ENCODE data around the gene IPO5. TPM values are rescaled to one million over a fixed set of nuclear protein-coding genes. Genes with fewer than 3 reads are reported as not detected.

The IPO5 gene
- total RNA-seq, 1 donor from 2014 or later = 152 TPM

DNA sequence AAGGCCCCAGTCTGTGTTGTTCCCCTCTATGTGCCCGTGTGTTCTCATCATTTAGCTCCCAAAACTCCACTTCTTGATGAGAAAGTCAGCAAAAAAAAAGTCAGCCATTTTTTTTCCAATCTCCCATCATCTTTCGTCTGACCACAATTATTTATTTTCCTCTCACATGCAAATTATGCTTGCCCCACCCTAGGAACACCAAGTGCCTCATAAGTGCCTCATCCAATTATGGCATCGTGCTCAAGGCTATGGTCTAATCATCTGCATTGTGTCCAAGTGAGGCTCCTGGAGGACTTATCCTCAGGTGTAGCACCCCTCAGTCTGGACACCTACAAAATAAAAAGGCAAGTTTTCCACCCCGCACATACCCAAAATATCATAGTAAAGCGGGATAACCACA is 20.8 kb upstream of the IPO5 start:
- TF ChIP-seq, protein P1, sequence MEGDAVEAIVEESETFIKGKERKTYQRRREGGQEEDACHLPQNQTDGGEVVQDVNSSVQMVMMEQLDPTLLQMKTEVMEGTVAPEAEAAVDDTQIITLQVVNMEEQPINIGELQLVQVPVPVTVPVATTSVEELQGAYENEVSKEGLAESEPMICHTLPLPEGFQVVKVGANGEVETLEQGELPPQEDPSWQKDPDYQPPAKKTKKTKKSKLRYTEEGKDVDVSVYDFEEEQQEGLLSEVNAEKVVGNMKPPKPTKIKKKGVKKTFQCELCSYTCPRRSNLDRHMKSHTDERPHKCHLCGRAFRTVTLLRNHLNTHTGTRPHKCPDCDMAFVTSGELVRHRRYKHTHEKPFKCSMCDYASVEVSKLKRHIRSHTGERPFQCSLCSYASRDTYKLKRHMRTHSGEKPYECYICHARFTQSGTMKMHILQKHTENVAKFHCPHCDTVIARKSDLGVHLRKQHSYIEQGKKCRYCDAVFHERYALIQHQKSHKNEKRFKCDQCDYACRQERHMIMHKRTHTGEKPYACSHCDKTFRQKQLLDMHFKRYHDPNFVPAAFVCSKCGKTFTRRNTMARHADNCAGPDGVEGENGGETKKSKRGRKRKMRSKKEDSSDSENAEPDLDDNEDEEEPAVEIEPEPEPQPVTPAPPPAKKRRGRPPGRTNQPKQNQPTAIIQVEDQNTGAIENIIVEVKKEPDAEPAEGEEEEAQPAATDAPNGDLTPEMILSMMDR (IDR thresholded peaks at IDR 0.05) = no peak
- H3K27ac Mint-ChIP-seq = no peak overlapping the region
- no peaks in the 10 kb centered on the region for H3K9me3 Mint-ChIP-seq
- POLR2A ChIA-PET = no interaction called here
- DNase-seq = no peak
- H3K4me3 Mint-ChIP-seq = no peak overlapping the region
- no peaks in the 10 kb centered on the region for H3K36me3 Mint-ChIP-seq (ENCODE audit: low read depth)
- intact Hi-C loops (cut with micrococcal nuclease) = no loop called here
- CTCF ChIA-PET = no interaction called here
- H3K4me1 Mint-ChIP-seq = no peaks in the 10 kb centered on the region
- no peak for ATAC-seq (ENCODE audit: low read depth)
- peaks cover 17% of the 10 kb centered on the region for H3K27me3 Mint-ChIP-seq

DNA sequence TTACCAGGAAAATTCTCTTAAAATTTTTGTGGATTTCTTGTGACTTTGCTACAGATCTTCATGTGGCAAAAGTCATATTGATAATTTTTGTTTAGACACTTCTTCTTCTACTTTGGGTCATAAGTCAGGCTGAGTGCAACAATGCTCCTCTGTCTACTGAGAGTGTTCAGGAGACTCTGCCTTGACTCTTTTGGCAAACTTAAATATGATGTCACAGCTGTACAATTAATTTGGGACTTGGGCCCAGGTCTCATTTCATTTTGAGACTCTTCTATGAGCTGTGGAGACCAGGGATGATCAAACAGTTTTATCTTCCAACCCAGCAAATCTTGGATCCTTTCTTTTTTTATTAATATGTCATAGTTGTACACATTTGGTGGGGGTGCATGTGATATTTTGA is 19.7 kb upstream of the IPO5 start:
- no peaks in the 10 kb centered on the region for H3K4me1 Mint-ChIP-seq
- POLR2A ChIA-PET = no interaction called here
- H3K9me3 Mint-ChIP-seq = no peaks in the 10 kb centered on the region
- DNase-seq = no peak
- ATAC-seq (ENCODE audit: low read depth) = no peak
- H3K4me3 Mint-ChIP-seq = no peak overlapping the region
- H3K36me3 Mint-ChIP-seq (ENCODE audit: low read depth) = no peaks in the 10 kb centered on the region
- CTCF ChIA-PET = no interaction called here
- TF ChIP-seq, protein P1 (IDR thresholded peaks at IDR 0.05) = no peak
- H3K27me3 Mint-ChIP-seq = peaks cover 17% of the 10 kb centered on the region
- intact Hi-C loops (cut with micrococcal nuclease) = no loop called here
- H3K27ac Mint-ChIP-seq = no peak overlapping the region

DNA sequence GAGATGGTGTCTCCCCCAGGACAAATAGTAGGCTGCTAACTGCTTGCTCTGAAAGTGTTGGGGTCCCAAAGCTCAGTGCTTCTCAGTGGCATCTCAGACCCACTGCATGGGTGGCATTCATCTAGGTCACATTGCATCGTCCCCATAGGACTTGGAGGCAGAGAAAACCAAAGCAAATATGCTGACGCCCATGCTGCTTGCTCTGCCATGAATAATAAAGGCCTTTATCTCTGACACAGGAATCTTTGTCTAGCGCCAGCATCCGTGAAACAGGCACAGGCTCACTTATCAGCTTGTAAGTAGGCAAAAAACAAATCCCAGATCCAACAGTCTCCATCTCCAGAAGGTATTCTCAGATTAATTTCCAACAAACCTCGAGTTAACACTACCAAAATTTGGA is 18.9 kb upstream of the IPO5 start:
- ATAC-seq (ENCODE audit: low read depth) = no peak
- CTCF ChIA-PET = no interaction called here
- peaks cover 17% of the 10 kb centered on the region for H3K27me3 Mint-ChIP-seq
- no peak overlapping the region for H3K4me3 Mint-ChIP-seq
- H3K4me1 Mint-ChIP-seq = no peaks in the 10 kb centered on the region
- H3K36me3 Mint-ChIP-seq (ENCODE audit: low read depth) = no peaks in the 10 kb centered on the region
- H3K9me3 Mint-ChIP-seq = no peaks in the 10 kb centered on the region
- POLR2A ChIA-PET = no interaction called here
- TF ChIP-seq, protein P1 (IDR thresholded peaks at IDR 0.05) = no peak
- intact Hi-C loops (cut with micrococcal nuclease) = no loop called here
- no peak for DNase-seq
- no peak overlapping the region for H3K27ac Mint-ChIP-seq

DNA sequence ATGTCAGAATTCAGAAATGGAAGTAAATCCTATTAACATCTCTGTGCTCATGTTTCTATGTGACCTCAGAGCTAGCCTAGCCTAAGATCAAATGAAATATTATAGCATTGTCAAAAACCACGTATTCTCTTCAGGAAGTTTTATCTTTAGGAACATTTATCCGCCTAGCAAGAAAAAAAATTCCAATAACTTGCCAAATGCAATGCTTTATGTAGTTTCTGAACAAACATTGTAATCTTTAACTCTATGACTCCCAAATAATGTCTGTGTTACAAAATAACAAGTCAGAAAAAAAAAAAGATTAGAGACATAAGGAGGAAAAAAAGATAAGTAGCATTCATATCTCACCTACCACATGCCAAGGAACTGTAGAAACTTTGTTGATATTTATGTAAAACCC is 18.4 kb upstream of the IPO5 start:
- H3K4me1 Mint-ChIP-seq = no peaks in the 10 kb centered on the region

DNA sequence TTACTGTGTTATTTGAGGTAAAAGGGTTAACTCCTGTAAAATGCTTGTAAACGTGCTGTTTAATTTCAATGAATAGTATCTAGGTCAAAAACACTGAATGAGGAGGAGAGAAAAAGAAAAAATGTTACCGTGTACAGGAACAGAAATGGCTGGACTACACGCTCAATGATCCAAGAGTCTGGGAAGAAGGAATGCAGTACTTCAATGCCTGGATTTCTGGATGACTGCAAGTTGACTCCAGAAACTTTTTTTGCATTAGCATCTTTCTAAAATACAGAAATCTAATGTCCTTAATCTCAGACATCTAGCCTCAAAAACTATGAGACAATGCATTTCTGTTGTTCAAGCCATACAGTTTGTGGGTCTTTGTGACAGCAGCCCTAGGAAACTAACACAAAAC is 17.4 kb upstream of the IPO5 start:
- Mint-ChIP-seq H3K4me1 (no peaks in the 10 kb centered on the region), H3K36me3 (ENCODE audit: low read depth) (no peaks in the 10 kb centered on the region), H3K27ac (no peak overlapping the region), H3K4me3 (no peak overlapping the region), H3K9me3 (no peaks in the 10 kb centered on the region), H3K27me3 (peaks cover 20% of the 10 kb centered on the region)
- ChIA-PET CTCF (no interaction called here), POLR2A (no interaction called here)
- DNase-seq (no peak), ATAC-seq (ENCODE audit: low read depth) (no peak)
- intact Hi-C loops (cut with micrococcal nuclease) = no loop called here
- TF ChIP-seq, protein P1 (IDR thresholded peaks at IDR 0.05) = no peak

More for the DNA sequence above, 18.4 kb upstream of the IPO5 start:
- ChIA-PET CTCF (no interaction called here), POLR2A (no interaction called here)
- Mint-ChIP-seq H3K27me3 (peaks cover 20% of the 10 kb centered on the region), H3K4me3 (no peak overlapping the region), H3K36me3 (ENCODE audit: low read depth) (no peaks in the 10 kb centered on the region), H3K9me3 (no peaks in the 10 kb centered on the region), H3K27ac (no peak overlapping the region)
- intact Hi-C loops (cut with micrococcal nuclease) = no loop called here
- DNase-seq (no peak), ATAC-seq (ENCODE audit: low read depth) (no peak)
- TF ChIP-seq, protein P1 (IDR thresholded peaks at IDR 0.05) = no peak

All from activated B cell treated with CpG ODN at 0.5 μM for 24 hours (primary cell).